PC-9 (cell line): Measurements from ENCODE around the gene CSNK1G2. TPM values are rescaled to one million over a fixed set of nuclear protein-coding genes. Genes with fewer than 3 reads are reported as not detected.
A peak's percentile ranks its signal among the peaks of the same experiment; 100 is the strongest.

Source experiments
- BruUV-seq: library from RNA; stranded (reverse); fragments of 400-500 nt; replicated peaks from 2 replicates; lab custom pipeline; 2021; lab: Mats Ljungman, UMichigan
- CTCF ChIA-PET: fragments of 300-600 bp; sonication (Branson Sonifier 250); formaldehyde crosslinking; loops from one replicate; lab custom pipeline; 2022; ENCODE audit warnings: antibody characterized with exemption; lab: Charles Lee
- POLR2A ChIA-PET: fragments of 300-600 bp; sonication (Branson Sonifier 250); formaldehyde crosslinking; loops from one replicate; lab custom pipeline; 2022; ENCODE audit warnings: antibody characterized with exemption; ENCODE audit not compliant: unreplicated experiment; lab: Charles Lee
- DNase-seq, 2 experiments: peaks; one replicate each; pipeline versions ENCODE4 v3.0.0 to v3.0.0-alpha.2; 2015 to 2022; ENCODE audit warnings: mixed read lengths in 1 of 2
- H2AFZ ChIP-seq: fragments of 200-600 bp; sonication (generic); 2 replicates; pipeline ENCODE4 v1.8.1; 2017; ENCODE audit warnings: antibody characterized with exemption
- H3F3A ChIP-seq: fragments of 200-600 bp; sonication (generic); 2 replicates; pipeline ENCODE4 v1.8.1; 2017; ENCODE audit warnings: antibody characterized with exemption, mild to moderate bottlenecking, low read depth; ENCODE audit not compliant: insufficient read depth
- H3K27ac ChIP-seq: fragments of 200-600 bp; sonication (generic); 2 replicates; pipeline ENCODE4 v1.6.1; 2016; ENCODE audit warnings: mixed run types
- H3K27me3 ChIP-seq: fragments of 200-600 bp; sonication (generic); 2 replicates; pipeline ENCODE4 v1.6.1; 2016; ENCODE audit warnings: low read depth, mixed run types; ENCODE audit not compliant: insufficient read depth
- H3K36me3 ChIP-seq: fragments of 200-600 bp; sonication (generic); 2 replicates; pipeline ENCODE4 v1.6.1; 2016; ENCODE audit warnings: low read depth, mixed run types
- H3K4me1 ChIP-seq: fragments of 200-600 bp; sonication (generic); replicated peaks from 2 replicates; pipeline ENCODE4 v1.6.1; 2016; ENCODE audit warnings: mixed run types; ENCODE audit not compliant: insufficient read depth
- H3K4me2 ChIP-seq: fragments of 200-600 bp; sonication (generic); 2 replicates; pipeline ENCODE4 v1.6.1; 2017; ENCODE audit warnings: mixed run types
- H3K4me3 ChIP-seq: fragments of 200-600 bp; sonication (generic); 2 replicates; pipeline ENCODE4 v1.6.1; 2016; ENCODE audit warnings: mixed run types
- H3K79me2 ChIP-seq: fragments of 200-600 bp; sonication (generic); 2 replicates; pipeline ENCODE4 v1.6.1; 2017; ENCODE audit warnings: low read depth, mixed run types
- H3K9me2 ChIP-seq: fragments of 200-600 bp; sonication (generic); 2 replicates; pipeline ENCODE4 v1.8.1; 2017; ENCODE audit warnings: mild to moderate bottlenecking; ENCODE audit not compliant: insufficient read depth
- H3K9me3 ChIP-seq: fragments of 200-600 bp; sonication (generic); 2 replicates; pipeline ENCODE4 v1.8.1; 2016; ENCODE audit warnings: low read depth; ENCODE audit not compliant: insufficient read depth
- H4K20me1 ChIP-seq: fragments of 200-600 bp; sonication (generic); 2 replicates; pipeline ENCODE4 v1.8.1; 2017; ENCODE audit not compliant: insufficient read depth
- CTCF ChIP-seq: fragments of 200-600 bp; sonication (generic); conservative IDR thresholded peaks from 2 replicates; pipeline ENCODE4 v1.6.1; 2017; ENCODE audit warnings: mixed run types, antibody characterized with exemption, mild to moderate bottlenecking, moderate library complexity
- EZH2 ChIP-seq: fragments of 200-600 bp; sonication (generic); IDR thresholded peaks from 2 replicates; pipeline ENCODE4 v1.8.0; 2017; ENCODE audit warnings: antibody characterized with exemption, low read depth
- intact Hi-C: fragments of 100-400 bp; cut with micrococcal nuclease; formaldehyde crosslinking; loops from one replicate; pipeline ENCODE4 v1.10.0; 2022; ENCODE audit not compliant: unreplicated experiment
- total RNA-seq: library from RNA; stranded (reverse); gene quantifications from 2 replicates; pipeline ENCODE4 v1.2.3, GENCODE V29; 2021

CSNK1G2 gene
- total RNA-seq, 1 experiment from 2014 or later = 58.2 TPM

GRCh38 chr19:2014131-2014571 is 73.2 kb downstream of the CSNK1G2 start:
- CTCF ChIA-PET = no interaction called here
- Histone ChIP-seq H3K9me3 (no peaks in the 10 kb centered on the region), H3K4me1 (no peaks in the 10 kb centered on the region; the same call in 1 of the 2 replicates), H3K79me2 (peaks cover 15% of the 10 kb centered on the region), H2AFZ (no peak overlapping the region), H3K27me3 (no peaks in the 10 kb centered on the region), H3K9me2 (no peaks in the 10 kb centered on the region), H3K4me2 (peak overlapping the region; percentile 71), H3K4me3 (no peak overlapping the region), H3K36me3 (no peaks in the 10 kb centered on the region), H4K20me1 (no peaks in the 10 kb centered on the region), H3F3A (no peaks in the 10 kb centered on the region), H3K27ac (no peak overlapping the region)
- DNase-seq = no peak
- intact Hi-C loops = loop anchor here (10.0 kb wide), 1 partner anchor 141 kb away; the partner anchor contains the start of gene AP3D1
- no peak for TF ChIP-seq EZH2
- no peak for TF ChIP-seq CTCF
- POLR2A ChIA-PET = no interaction called here
- no TSS peak for BruUV-seq

GRCh38 chr19:2014731-2015607 is 74.0 kb downstream of the CSNK1G2 start:
- ChIA-PET POLR2A (no interaction called here), CTCF (no interaction called here)
- Histone ChIP-seq H2AFZ (no peak overlapping the region), H3K4me2 (peak overlapping the region; percentile 71), H3K4me3 (peak overlapping the region; percentile 54), H3K9me2 (no peaks in the 10 kb centered on the region), H4K20me1 (no peaks in the 10 kb centered on the region), H3K79me2 (peaks cover 15% of the 10 kb centered on the region), H3K9me3 (no peaks in the 10 kb centered on the region), H3F3A (no peaks in the 10 kb centered on the region), H3K4me1 (no peaks in the 10 kb centered on the region; the same call in 1 of the 2 replicates), H3K27me3 (no peaks in the 10 kb centered on the region), H3K36me3 (no peaks in the 10 kb centered on the region), H3K27ac (no peak overlapping the region)
- BruUV-seq = no TSS peak
- no peak for DNase-seq
- intact Hi-C loops = loop anchor here (10.0 kb wide), 1 partner anchor 140 kb away; the partner anchor contains the start of gene AP3D1
- TF ChIP-seq CTCF (no peak), EZH2 (no peak)

GRCh38 chr19:2015608-2015950 is 74.6 kb downstream of the CSNK1G2 start, which contains the start of gene BTBD2:
Gene BTBD2, minus strand, starts transcription at chr19:2015714. Its CDS starts 11 bp downstream, at chr19:2015703.
- Histone ChIP-seq H3K4me3 (peak within 1 kb of the TSS; percentile 54), H3K36me3 (no peaks in the 10 kb centered on the region), H3K79me2 (peaks cover 15% of the 10 kb centered on the region), H4K20me1 (no peaks in the 10 kb centered on the region), H3K9me2 (no peaks in the 10 kb centered on the region), H3K9me3 (no peaks in the 10 kb centered on the region), H2AFZ (no peak within 1 kb of the TSS), H3F3A (no peaks in the 10 kb centered on the region), H3K4me2 (peak within 1 kb of the TSS; percentile 71), H3K4me1 (no peaks in the 10 kb centered on the region; the same call in 1 of the 2 replicates), H3K27me3 (no peaks in the 10 kb centered on the region), H3K27ac (no peak within 1 kb of the TSS)
- TF ChIP-seq CTCF (no peak), EZH2 (no peak)
- intact Hi-C loops = loop anchor here (10.0 kb wide), 1 partner anchor 139 kb away; the partner anchor contains the start of gene AP3D1
- DNase-seq = no peak
- POLR2A ChIA-PET = no interaction called here
- CTCF ChIA-PET = no interaction called here
- BruUV-seq = no TSS peak
